ENCODE measurements around the gene SLC6A9.

DNA sequence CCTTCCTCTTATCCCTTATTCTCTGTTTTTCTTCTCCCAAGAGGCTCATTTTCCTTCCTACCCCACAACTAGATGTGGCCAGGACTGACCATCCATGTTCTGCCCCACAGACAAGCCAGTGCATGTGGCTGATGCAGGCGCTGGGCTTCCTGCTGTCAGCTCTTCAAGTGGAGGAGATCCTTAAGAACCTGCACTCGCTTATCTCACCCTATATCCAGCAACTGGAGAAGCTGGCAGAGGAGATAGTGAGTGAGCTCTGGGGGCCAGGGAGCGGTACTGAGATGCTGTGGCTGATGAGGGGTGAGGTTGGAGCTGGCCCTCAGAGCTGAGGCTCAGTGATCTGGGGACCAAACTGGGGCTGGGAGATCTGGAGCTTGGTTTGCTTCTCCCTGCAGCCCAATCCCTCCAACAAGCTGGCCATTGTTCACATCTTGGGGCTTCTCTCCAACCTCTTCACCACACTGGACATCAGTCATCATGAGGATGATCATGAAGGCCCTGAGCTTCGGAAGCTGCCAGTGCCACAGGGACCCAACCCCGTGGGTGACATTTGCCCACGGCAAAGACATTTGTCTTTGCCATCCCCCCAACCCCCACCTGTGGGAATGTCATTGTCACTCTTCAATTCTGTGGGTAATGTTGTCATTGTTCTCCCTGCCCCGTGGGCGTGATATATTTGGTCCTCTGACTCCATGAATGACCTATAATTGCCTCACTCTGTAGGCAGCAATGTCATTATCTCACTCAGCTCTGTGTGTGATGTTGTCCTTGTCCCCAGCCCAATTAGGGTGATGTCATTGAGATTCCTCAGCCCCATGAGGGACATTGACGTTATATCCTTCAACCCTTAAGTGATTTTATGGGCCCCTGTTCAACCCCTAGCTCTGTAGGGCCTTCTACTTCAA lies 72.7 kb downstream of the SLC6A9 start:
- TF ChIP-seq, protein P1, sequence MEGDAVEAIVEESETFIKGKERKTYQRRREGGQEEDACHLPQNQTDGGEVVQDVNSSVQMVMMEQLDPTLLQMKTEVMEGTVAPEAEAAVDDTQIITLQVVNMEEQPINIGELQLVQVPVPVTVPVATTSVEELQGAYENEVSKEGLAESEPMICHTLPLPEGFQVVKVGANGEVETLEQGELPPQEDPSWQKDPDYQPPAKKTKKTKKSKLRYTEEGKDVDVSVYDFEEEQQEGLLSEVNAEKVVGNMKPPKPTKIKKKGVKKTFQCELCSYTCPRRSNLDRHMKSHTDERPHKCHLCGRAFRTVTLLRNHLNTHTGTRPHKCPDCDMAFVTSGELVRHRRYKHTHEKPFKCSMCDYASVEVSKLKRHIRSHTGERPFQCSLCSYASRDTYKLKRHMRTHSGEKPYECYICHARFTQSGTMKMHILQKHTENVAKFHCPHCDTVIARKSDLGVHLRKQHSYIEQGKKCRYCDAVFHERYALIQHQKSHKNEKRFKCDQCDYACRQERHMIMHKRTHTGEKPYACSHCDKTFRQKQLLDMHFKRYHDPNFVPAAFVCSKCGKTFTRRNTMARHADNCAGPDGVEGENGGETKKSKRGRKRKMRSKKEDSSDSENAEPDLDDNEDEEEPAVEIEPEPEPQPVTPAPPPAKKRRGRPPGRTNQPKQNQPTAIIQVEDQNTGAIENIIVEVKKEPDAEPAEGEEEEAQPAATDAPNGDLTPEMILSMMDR (conservative IDR thresholded peaks at IDR 0.05 in 1 of 2, IDR thresholded peaks at IDR 0.05 in 1 of 2; ENCODE audit: extremely low read depth in 1 of 2, insufficient read depth in 1 of 2, low read depth in 1 of 2, low read length in 2 of 2) = no peak
- no peak for TF ChIP-seq EZH2 (IDR thresholded peaks at IDR 0.05; ENCODE audit: borderline replicate concordance, low read length)
